ENCODE measurements around the gene CEACAM21.

The CEACAM21 gene

DNA sequence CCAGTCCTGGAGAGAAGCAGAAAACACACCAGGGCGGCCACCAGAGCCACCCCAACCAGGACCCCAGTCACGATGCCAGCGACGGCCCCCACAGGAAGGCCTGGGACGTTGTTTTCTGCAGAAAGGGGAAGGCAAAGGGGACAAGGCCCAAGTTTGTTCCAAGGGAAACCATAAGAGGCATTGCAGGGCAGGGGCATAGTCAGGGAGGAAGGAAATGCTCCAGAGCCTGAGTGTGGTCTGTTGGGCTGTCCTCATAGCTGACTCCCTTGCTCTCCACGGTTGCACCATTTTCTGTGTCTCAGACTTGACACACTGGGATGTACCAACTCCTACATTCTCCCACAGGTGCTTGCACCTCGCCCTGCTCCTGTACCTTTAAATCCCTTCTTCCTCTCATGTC is 45.7 kb downstream of the CEACAM21 start:
- no peak for FAIRE-seq

DNA sequence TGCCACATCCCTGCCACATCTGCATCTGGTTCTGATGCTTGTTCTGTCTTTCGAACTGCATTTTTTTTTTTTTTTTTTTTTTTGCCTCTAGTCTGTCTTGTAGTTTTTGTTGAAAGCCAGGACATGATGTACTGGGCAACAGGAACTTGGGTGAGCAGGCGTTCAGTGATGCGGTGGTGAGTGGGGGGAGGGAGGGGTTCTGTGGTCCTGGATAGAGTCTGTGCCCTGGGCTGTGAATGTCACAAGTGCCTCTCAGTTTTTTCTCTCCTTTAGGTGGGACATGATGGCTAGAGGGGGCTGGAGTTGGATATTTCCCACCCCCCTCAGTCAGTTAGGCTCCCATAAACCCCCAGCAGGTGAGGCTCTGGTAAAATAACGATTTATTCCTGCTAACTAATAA is 47.4 kb downstream of the CEACAM21 start:
- no peak for FAIRE-seq

DNA sequence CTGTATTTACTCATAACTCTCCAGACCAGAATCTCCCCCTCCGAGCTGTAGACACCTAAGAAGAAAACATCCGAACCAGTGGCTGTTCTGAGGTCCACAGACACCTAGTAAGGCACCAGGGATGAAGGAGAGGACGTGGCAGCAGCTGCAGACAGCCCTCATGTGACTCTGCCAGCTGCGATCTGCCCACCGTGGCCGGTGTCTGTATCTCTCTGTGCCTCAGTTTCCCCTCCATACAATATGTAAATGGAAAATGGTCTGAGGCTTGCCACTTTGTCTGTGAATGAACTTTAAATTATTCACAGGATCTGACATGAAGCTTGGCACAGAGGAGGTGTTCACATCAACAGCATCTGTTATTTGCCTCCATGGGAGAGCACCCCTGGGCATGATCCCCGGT is 48.5 kb downstream of the CEACAM21 start:
- no peak for FAIRE-seq

DNA sequence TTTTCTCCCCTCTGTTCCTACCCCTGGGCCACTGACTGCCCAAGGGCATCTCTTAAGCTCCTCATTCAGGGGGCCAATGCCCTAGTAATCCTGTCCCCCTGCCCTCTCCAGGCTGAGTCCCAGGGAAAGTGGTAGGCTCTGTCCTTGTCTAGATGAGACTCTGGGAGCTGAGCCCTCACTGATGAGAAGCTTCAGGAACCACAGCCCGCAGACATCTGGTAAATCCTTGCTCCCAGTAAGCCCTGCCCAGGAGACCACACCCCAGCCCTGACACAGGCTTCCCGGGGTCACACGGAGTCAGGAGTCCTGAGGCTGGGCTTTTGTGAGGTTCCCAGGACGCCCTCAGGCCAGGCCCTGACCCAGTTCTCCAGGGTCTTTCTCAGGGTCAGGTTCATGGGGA is 49.0 kb downstream of the CEACAM21 start:
- no peak for FAIRE-seq

DNA sequence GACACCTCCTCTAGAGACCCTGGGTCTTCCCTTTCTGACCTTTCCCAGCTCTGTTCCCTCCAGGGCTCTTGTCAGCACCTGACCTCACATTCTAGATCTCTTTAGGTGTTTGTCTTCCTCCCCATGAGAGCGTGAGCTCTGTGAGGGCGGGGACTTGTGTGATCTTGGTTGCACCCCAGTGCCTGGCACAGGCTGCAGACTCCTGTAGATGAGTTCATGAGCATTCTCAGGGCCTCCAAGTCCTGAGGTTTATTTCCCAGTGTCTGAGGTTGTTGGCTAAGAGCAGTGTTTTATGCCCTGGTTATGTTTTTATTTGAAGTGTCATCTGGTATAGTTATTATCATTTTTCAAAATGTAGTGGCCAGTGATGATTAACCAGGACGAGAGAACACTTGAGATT is 50.3 kb downstream of the CEACAM21 start:
- FAIRE-seq: no peak

DNA sequence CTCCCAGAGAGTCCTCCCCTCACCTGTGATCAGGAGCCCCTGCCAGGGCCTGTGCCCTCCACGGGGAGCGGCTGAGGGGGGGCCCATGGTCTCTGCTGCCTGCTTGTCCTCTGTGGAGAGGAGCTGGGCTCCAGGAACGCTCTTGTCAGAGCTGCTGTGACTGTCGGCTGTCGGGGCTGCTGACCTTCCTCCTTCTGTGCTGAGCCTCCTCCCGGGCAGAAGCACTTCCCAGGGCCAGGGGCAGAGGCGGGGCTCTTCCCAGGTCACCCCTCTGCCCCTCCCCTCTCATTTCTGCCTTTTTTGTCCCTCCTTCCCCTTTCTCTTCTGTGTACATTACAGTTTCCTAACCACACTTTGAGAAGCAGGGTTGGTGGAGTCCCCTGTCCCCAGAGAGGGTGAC is 50.9 kb downstream of the CEACAM21 start, which contains the start of gene CEACAM4:
Gene CEACAM4, minus strand, starts transcription at position 198 of the 400 bp plus-strand sequence. Its CDS starts 111 bp downstream, at position 87.
- FAIRE-seq: no peak

DNA sequence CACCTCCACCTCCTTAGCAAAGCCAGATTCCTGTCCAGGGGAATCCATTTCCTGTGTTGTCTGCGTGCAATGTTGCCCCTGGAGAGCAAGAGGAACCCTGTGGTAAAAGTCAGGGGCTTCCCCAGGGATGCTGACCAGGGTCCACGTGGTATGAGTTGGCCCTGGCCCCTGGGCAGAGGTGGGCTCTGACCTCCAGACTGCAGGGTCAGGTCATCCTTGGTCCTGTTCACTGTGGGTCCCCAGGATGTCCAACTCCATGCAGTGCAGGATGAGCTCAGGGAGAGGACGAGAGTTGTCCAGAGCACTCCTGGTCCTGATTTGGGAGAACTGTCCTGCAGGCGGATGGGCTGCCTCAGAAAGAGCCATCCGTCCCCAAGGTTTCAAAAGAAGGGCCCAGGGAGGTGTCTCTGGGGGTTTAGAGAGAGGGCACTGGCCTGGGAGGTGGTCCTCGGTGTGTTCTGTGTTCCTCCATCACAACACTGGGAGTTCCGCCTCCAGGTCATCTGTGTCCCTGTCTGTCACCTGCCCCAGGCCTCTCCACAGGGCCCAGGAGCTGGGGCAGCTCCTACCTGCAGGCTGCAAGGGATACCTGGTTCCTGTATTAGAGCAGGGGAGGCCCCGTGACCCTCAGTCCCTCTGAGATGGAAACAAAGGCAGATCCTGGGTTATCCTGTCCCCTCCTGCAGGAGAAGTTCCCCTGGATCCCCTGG is 52.2 kb downstream of the CEACAM21 start:
- FAIRE-seq: no peak

Data from islet of Langerhans (tissue), 1 donor.